ENCODE data around the gene RNF224.
"Not testable (repeated sequence)": the region's sequence is repeated elsewhere in the genome, so short reads cannot be mapped to it uniquely, and the experiment has no call there.

RNF224 gene

DNA sequence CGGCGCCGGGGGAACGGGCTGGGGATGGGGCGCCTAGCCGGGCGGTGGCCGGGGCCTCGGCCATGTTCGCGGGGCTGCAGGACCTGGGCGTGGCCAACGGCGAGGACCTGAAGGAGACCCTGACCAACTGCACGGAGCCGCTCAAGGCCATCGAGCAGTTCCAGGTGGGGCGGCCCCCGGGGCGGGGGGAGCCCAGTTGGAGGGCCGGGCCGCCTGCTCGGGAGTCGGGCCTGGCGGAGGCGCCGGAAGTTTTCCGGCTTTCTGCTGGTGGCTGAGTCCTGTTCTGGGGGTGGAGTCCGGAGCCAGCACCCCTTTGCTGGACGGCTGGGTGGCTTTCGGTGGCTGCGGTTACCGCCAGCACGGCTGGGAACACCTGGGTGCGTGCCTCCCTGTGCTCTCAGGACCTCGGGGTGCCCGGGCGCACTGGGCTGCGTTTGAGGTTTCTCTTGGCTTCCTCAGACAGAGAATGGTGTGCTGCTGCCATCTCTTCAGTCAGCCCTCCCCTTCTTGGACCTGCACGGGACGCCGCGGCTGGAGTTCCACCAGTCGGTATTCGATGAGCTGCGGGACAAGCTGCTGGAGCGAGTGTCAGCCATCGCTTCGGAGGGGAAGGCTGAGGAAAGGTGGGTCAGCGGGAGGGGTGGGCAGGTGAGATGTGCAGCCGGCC, 28.3 kb downstream of the RNF224 start:
- no peak for DNase-seq

GRCh38 chr9:137256362-137256761, 29.1 kb downstream of the RNF224 start:
- DNase-seq: no peak

DNA sequence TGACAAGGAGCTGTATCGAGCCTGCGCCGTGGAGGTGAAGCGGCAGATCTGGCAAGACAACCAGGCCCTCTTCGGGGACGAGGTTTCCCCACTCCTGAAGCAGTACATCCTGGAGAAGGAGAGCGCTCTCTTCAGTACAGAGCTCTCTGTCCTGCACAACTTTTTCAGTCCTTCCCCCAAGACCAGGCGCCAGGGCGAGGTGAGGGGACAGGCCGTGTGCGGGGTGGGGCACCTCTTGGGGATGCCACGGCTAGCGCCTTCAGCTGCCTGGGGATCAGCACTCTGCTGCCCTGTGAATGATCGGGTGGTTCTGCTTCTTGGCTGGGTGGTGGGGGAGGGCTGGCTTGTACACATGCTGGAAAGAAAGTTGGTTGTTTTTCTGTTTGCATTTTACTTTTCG, 29.6 kb downstream of the RNF224 start:
- DNase-seq: no peak

- DNase-seq: not testable (repeated sequence)
Measured at GRCh38 chr9:137262173-137262908, 35.0 kb downstream of the RNF224 start.

DNA sequence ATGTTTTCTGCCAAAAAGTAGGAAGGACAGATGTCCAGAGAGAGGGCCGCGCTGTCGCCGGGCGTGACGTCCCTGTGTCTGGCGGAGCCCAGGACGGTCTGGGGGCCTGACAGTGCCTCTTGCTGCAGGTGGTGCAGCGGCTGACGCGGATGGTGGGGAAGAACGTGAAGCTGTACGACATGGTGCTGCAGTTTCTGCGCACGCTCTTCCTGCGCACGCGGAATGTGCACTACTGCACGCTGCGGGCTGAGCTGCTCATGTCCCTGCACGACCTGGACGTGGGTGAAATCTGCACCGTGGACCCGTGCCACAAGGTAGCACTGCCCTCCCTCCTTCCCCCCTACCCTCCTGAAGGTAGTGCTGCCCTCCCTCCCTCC, 35.6 kb downstream of the RNF224 start:
- DNase-seq: no peak

DNA sequence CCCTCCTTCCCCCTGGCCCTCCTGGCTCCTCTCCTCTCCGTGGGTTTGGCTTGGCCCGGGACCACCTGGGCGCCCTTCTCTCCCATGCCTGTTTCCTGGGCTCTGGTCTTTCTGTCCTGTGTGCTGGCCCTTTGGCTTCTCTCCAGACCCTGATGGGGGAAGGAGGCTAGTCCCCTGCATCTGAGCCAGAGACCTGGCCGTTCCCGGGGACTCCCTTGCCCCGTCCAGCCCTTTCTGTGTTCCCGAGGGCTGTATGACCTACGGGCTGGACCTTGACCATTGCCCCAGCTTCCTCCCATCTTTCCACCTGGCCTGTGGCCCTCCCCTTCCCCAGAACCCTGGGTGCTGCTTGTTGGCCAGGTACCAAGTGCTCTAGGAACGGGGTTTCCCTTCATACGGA, 36.2 kb downstream of the RNF224 start:
- no peak for DNase-seq

- no peak for DNase-seq
Measured at GRCh38 chr9:137264067-137264466, 36.8 kb downstream of the RNF224 start.

GRCh38 chr9:137265496-137266161, 38.3 kb downstream of the RNF224 start:
- DNase-seq: no peak

DNA sequence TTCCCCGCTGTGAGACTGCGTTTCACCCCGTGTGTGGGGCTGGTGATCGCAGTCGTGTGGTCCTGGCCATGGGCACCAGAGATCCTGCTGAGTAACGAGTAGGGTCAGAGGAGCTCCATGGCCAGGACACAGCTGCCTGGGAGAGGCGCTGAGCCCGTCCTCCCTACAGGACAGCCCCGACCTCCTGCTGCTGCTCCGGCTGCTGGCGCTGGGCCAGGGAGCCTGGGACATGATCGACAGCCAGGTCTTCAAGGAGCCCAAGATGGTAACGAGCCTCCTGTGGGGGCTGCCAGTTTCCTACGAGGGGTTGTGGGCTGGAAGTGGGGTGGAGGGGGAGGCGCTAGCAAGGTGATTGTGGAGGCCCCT, 38.8 kb downstream of the RNF224 start:
- no peak for DNase-seq

- no peak for DNase-seq
Measured at GRCh38 chr9:137266585-137267453, 39.5 kb downstream of the RNF224 start.

GRCh38 chr9:137267933-137268355, 40.6 kb downstream of the RNF224 start:
- no peak for DNase-seq

- DNase-seq: no peak
Measured at GRCh38 chr9:137268538-137269201, 41.4 kb downstream of the RNF224 start.

DNA sequence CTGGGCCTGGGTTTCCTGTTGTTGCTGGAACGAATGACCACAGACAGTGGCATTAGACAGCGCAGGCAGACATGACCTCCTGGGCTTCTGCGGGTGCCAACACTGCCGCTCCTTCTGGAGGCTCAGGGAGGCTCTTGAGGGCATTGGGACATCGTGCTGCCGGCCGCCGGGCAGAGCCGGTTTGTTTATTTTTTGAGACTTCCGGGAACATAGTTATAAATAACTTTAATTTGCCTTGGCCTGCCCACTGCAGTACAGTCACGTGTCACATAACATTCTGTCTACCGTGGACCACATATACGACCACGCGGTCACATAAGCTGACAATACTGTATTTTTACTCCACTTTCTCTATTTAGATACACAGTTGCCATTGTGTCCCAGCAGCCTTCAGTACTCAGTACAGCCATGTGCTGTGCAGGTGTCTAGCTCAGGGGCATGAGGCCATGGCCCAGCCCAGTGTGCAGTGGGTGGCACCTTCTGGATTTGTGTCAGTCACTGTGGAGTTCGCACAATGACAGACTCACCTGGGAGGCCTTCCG, 42.0 kb downstream of the RNF224 start:
- DNase-seq: no peak

DNA sequence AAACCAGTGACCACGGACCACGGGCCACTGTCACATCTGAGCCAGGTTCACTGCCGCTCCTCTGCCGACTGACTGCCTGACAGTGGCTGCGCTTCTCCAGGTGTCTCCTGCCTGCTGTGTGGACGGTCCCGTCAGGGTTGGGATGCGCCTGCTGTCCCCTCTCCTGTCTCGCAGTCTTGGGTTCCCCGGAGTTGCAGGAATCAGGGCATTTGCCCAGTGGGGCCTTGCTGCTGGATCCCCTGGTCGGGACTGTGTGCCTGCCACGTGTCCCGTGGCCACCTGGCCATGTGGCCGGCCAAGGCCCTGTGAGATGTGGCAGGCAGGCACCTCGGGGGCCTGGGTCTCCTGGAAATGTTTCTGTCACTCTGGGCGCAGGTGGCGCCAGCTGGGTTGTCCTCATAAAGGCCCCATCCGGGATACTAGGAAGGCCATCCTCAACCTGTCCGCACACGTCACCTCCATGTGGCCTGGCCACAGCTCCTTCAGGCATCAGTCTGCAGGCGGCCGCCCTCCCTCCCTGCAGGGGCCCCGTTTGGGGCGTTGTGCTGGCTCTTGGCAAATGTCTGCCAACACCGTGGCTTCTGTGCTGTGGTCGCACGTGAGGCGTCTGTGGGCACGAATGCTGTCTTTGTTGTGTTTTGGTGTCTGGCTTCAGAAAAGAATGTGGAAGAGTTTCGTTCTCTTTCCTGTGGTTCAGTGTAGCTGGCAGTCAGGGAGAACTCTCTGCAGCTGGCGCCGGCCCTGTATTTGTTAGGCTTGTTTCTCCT, 43.8 kb downstream of the RNF224 start:
- peak in 1 of 2 donors; percentile 31 for DNase-seq

DNA sequence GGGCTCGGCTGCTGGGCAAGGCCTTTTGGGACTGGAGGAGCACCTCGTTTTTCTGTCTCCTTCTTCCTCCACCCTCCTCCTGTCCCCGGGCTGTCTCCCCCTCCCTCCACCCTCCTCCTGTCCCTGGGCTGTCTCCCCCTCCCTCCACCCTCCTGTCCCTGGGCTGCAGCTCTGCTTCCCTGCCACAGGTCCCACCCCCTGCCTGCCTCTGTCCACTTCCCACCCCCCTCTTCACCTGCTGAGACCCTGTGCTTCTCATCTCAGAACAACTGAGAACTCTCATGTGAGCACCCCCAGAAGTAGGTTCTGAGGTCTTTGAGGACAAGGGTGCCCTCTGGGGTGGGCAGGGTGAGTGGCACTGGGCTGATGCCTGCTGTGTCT, 44.4 kb downstream of the RNF224 start:
- no peak for DNase-seq

- DNase-seq: no peak
Measured at GRCh38 chr9:137272241-137273094, 45.2 kb downstream of the RNF224 start.

DNA sequence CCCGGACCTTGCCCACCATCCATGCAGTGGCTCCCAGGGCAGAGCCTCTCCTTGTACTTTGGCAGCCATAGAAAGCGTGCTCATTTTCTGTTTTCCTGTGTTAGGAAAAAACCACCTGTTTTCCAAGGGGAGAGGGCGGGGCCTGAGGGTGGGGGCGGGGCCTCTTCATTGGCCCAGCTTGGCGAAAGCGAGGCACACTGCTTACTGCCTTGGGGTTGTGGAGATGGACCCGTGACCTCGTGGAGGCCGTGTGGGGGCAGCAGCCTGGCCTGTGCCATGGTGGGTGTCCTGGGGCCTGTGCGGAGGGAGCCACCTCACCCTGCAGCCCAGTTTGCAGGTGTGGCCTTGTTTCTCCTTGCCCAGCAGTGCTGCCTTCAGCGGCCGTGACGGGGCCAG, 45.8 kb downstream of the RNF224 start:
- no peak for DNase-seq

DNA sequence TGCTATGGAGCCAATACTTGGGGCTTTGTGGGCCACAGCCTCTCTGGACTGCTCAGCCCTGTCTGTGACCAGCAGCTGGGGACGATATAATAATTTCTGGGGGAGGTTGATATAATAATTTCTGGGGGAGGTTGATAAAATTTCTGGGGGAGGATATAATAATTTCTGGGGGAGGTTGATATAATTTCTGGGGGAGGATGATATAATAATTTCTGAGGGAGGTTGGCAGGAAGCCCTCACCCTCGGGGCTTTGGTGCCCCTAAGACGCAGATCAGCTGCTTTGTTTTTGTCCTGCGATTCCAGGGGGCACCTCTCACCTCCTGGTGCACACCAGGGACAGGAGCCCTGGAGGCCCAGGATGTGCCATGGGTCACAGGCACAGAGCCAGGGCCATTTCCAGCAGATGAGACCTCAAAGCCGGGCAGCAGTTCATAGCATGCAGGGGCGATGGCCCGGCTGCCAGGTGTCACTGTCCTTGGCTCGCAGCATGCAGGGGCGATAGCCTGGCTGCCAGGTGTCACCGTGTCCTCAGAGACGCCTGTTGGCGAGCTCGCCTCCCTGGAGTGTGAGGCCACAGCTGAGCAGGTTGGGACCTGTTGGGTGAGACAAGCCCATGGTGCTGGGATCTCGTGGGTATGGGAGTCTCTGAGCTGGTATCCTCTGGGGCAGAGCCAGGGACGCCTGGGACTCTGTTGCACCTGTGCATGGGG, 46.5 kb downstream of the RNF224 start:
- no peak for DNase-seq

DNA sequence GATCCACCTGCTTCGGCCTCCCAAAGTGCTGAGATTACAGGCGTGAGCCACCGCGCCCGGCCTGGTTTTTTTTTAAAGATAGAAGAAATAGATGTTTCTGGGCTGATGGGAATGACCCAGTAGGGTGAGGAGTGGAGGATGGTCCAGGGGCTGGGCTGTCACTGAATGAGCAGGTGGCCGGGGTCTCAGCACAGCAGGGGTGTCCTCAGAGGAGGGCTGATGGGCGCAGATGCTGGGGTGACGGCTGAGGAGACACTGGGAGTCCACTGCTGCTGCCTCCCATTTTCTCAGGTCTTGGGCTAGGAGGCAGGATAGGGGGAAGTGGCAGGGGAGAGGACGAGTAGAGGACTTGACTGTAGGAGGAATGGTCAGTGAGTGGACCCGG, 47.9 kb downstream of the RNF224 start:
- no peak for DNase-seq

Measured in CD4-positive, alpha-beta T cell treated with Interleukin-4 for 1 hour (primary cell).